ENCODE data around the gene SEH1L. TPM values are rescaled to one million over a fixed set of nuclear protein-coding genes. Genes with fewer than 3 reads are reported as not detected.

The SEH1L gene, protein sequence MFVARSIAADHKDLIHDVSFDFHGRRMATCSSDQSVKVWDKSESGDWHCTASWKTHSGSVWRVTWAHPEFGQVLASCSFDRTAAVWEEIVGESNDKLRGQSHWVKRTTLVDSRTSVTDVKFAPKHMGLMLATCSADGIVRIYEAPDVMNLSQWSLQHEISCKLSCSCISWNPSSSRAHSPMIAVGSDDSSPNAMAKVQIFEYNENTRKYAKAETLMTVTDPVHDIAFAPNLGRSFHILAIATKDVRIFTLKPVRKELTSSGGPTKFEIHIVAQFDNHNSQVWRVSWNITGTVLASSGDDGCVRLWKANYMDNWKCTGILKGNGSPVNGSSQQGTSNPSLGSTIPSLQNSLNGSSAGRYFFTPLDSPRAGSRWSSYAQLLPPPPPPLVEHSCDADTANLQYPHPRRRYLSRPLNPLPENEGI
- 21.7 to 30.6 TPM (median 28.6 TPM) in 5 replicates for total RNA-seq (2022; extraction: Qiagen RNA extraction; ENCODE audit: low read depth)

DNA sequence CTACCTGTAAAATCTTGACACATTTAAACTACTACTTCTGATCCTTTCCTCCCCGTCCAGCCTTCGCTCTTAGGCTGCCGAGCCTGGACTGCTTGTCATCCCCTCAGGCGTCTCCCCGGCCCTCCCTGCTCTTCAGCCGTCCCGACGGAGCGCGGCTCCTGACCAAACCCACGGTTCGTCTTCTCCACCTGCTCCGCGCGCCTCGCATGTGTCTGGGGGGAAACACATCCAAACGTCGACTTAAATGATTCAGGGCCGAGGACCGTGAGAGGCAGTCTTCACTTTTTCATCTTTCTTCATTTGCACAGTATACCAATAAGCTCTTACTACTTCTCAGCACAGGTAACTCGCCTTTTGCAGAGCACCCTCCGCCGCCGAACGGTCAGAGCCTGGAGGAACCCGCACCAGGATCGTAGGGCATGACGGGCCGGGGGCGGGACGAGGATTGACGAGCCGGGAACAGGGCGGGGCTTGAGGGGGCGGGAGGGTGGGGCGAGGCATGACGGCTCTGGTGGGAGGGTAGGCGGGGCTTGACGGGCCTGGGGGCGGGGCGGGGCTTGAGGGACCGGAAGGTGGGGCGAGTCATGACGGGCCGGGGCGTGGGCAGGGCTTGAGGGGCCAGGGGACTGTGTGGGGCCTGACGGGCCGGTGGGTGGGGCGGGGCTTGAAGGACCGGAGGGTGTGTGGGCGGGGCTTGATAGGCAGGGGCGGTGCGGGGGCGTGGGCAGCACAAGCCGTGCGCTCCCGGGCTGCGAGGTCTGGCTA lies at the start of gene SEH1L:
Gene SEH1L, plus strand, starts transcription at position 727 of the 765 bp plus-strand sequence. CDS start 111 bp downstream, outside the sequence.

DNA sequence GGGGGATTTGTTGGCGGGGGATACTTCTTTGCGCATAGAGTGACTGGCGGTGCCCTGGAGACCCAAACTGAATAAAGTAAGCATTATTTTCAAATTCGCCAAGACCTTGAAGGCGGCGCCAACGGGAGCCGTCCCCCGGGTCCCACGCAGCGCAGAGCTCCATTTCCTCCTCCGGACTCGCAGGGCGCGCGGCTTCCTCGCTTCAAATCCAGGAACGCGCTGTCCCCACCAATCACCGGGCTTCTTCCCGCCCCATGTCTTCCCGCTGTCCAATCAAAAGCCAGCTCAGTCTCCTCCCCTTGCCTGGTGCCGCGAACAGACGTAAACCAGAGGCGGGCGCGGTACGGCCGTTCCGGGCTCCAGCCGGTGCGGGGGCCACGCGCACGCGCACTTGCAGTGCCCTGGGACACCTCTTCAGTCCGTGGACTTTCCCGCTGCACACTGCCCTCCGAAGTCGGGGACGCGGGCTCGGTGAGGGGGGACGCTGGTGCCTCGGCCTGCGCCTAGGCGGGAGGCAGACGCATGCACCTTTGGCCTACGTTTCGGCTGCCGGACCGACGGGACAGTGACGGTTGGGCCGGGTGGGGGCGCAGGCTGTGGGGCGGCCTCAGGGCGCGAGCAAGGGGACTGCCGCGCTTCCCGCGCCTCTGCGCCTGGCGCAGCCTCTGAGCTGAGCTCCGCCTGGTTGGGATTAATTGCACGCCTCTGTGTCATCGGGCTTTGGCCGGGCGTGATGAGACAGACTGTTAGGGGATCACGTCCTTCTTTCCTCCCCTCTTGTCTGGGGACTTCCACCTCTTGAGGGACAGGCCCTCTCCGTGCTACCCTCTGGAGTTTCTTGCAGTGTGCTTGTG lies 43.4 kb downstream of the SEH1L start, which contains the start of gene CEP192:
Gene CEP192, plus strand, starts transcription at position 396 of the 854 bp plus-strand sequence. CDS start 8,063 bp downstream, outside the sequence.

Other genes with a start within 250 kb of the SEH1L start
- 5.5 to 10.4 TPM (median 7.0 TPM) in 5 replicates for gene CEP76, start 245.3 kb upstream of the SEH1L start, total RNA-seq (2022; extraction: Qiagen RNA extraction; ENCODE audit: low read depth)
- gene PSMG2, start 245.0 kb upstream of the SEH1L start, total RNA-seq (2022; extraction: Qiagen RNA extraction; ENCODE audit: low read depth): 60.5 to 79.8 TPM (median 68.7 TPM) in 5 replicates
- gene PTPN2, start 63.8 kb upstream of the SEH1L start, total RNA-seq (2022; extraction: Qiagen RNA extraction; ENCODE audit: low read depth): 20.6 to 24.5 TPM (median 21.8 TPM) in 5 replicates
- gene CEP192, start 43.4 kb downstream of the SEH1L start, total RNA-seq (2022; extraction: Qiagen RNA extraction; ENCODE audit: low read depth): 7.4 to 10.4 TPM (median 7.8 TPM) in 5 replicates